ENCODE measurements around the gene FLRT1. TPM values are rescaled to one million over a fixed set of nuclear protein-coding genes. Genes with fewer than 3 reads are reported as not detected.

FLRT1 gene
- total RNA-seq, 4 donors from 2014 or later, result 0.54 to 4.0 (median 3.8) TPM

- no peak for DNase-seq
- Histone ChIP-seq H3K4me1 (peaks cover 6 to 19% of the 10 kb centered on the region in 2 donors), H3K27ac (no peak overlapping the region), H3K4me3 (replicated peaks in 1 of 3) (no peak overlapping the region), H3K36me3 (no peaks in the 10 kb centered on the region), H3K9me3 (no peaks in the 10 kb centered on the region), H3K27me3 (no peaks in the 10 kb centered on the region)
- WGBS, 2 donors, result 91 to 93% methylated on average over 26 to 34 of the region's 35 CpGs
- intact Hi-C loops (cut with DNase I), result no loop called here
- TF ChIP-seq CTCF (IDR thresholded peaks at IDR 0.05) (no peak), POLR2A (IDR thresholded peaks at IDR 0.05) (no peak)
Observed at GRCh38 chr11:64015935-64016845, 19.5 kb upstream of the FLRT1 start.

- Histone ChIP-seq H3K27me3 (no peaks in the 10 kb centered on the region), H3K36me3 (no peaks in the 10 kb centered on the region), H3K4me1 (peaks cover 6 to 19% of the 10 kb centered on the region in 2 donors), H3K27ac (no peak overlapping the region), H3K9me3 (no peaks in the 10 kb centered on the region), H3K4me3 (replicated peaks in 1 of 3) (no peak overlapping the region)
- intact Hi-C loops (cut with DNase I), result no loop called here
- no peak for DNase-seq
- TF ChIP-seq CTCF (IDR thresholded peaks at IDR 0.05), result no peak
- WGBS, 2 donors, result 66 to 75% methylated on average over 4 of the region's 7 CpGs
Observed at GRCh38 chr11:64017945-64018224, 17.8 kb upstream of the FLRT1 start.

- Histone ChIP-seq H3K4me3 (replicated peaks in 1 of 3) (no peak overlapping the region), H3K9me3 (no peaks in the 10 kb centered on the region), H3K27ac (no peak overlapping the region), H3K36me3 (no peaks in the 10 kb centered on the region), H3K4me1 (peaks cover 6 to 19% of the 10 kb centered on the region in 2 donors), H3K27me3 (no peaks in the 10 kb centered on the region)
- whole genome bisulfite sequencing, 2 donors, result 89 to 91% methylated on average over 4 of the region's 8 CpGs
- intact Hi-C loops (cut with DNase I), result no loop called here
- DNase-seq, result no peak
- TF ChIP-seq POLR2A (IDR thresholded peaks at IDR 0.05) (no peak), CTCF (IDR thresholded peaks at IDR 0.05) (no peak)
Observed at GRCh38 chr11:64018310-64018709, 17.4 kb upstream of the FLRT1 start.

- 70 to 79% methylated on average over 14 to 17 of the region's 27 CpGs for WGBS, 2 donors
- no peak for TF ChIP-seq CTCF (IDR thresholded peaks at IDR 0.05)
- DNase-seq, result peak; percentile 64 to 70
- intact Hi-C loops (cut with DNase I), result no loop called here
- Histone ChIP-seq H3K4me1 (peaks cover 6 to 19% of the 10 kb centered on the region in 2 donors), H3K27me3 (no peaks in the 10 kb centered on the region), H3K9me3 (no peaks in the 10 kb centered on the region), H3K4me3 (replicated peaks in 1 of 3) (no peak overlapping the region), H3K36me3 (no peaks in the 10 kb centered on the region), H3K27ac (no peak overlapping the region)
Observed at GRCh38 chr11:64019106-64020037, 16.4 kb upstream of the FLRT1 start.

Data from thyroid gland (tissue), 4 donors.